Activated T-cell treated with anti-CD3 and anti-CD28 coated beads, Interleukin-2, amount 50 U/mL, for 24 hours (primary cell): ENCODE results near the gene CACNA1C.
"Not testable (repeated sequence)": the region's sequence is repeated elsewhere in the genome, so short reads cannot be mapped to it uniquely, and the experiment has no call there.

Experiments
- DNase-seq: peaks from one replicate; pipeline ENCODE4 v3.0.0-alpha.2; 2020
- H3K27ac Mint-ChIP-seq: 2 replicates; pipeline ENCODE4 v1.8.0; 2020; ENCODE audit warnings: mild to moderate bottlenecking, mixed read lengths
- H3K27me3 Mint-ChIP-seq: 2 replicates; pipeline ENCODE4 v1.8.0; 2020; ENCODE audit warnings: mixed read lengths
- H3K36me3 Mint-ChIP-seq: 2 replicates; pipeline ENCODE4 v1.8.0; 2020; ENCODE audit warnings: low read depth, mixed read lengths
- H3K4me1 Mint-ChIP-seq: 2 replicates; pipeline ENCODE4 v1.8.0; 2020; ENCODE audit warnings: low read depth, mixed read lengths
- H3K4me3 Mint-ChIP-seq: 2 replicates; pipeline ENCODE4 v1.8.0; 2020; ENCODE audit warnings: mild to moderate bottlenecking, moderate library complexity, mixed read lengths
- H3K9me3 Mint-ChIP-seq: 2 replicates; pipeline ENCODE4 v1.8.0; 2020; ENCODE audit warnings: mixed read lengths

The CACNA1C gene

GRCh38 chr12:2484141-2484776 lies 431.5 kb downstream of the CACNA1C start:
- DNase-seq = no peak
- no peaks in the 10 kb centered on the region for H3K4me1 Mint-ChIP-seq
- no peak overlapping the region for H3K4me3 Mint-ChIP-seq
- H3K27me3 Mint-ChIP-seq = peaks cover 7% of the 10 kb centered on the region
- H3K9me3 Mint-ChIP-seq = no peaks in the 10 kb centered on the region
- H3K36me3 Mint-ChIP-seq = no peaks in the 10 kb centered on the region
- no peak overlapping the region for H3K27ac Mint-ChIP-seq

GRCh38 chr12:2485681-2486080 lies 432.9 kb downstream of the CACNA1C start:
- no peaks in the 10 kb centered on the region for H3K9me3 Mint-ChIP-seq
- no peak overlapping the region for H3K27ac Mint-ChIP-seq
- H3K4me1 Mint-ChIP-seq = no peaks in the 10 kb centered on the region
- no peaks in the 10 kb centered on the region for H3K36me3 Mint-ChIP-seq
- no peak overlapping the region for H3K4me3 Mint-ChIP-seq
- peaks cover 7% of the 10 kb centered on the region for H3K27me3 Mint-ChIP-seq
- DNase-seq = no peak

GRCh38 chr12:2486796-2487195 lies 434.0 kb downstream of the CACNA1C start:
- H3K36me3 Mint-ChIP-seq = no peaks in the 10 kb centered on the region

GRCh38 chr12:2487278-2487677 lies 434.5 kb downstream of the CACNA1C start:
- no peak for DNase-seq
- no peak overlapping the region for H3K27ac Mint-ChIP-seq
- no peak overlapping the region for H3K4me3 Mint-ChIP-seq
- H3K9me3 Mint-ChIP-seq = no peaks in the 10 kb centered on the region
- peaks cover 7% of the 10 kb centered on the region for H3K27me3 Mint-ChIP-seq
- no peaks in the 10 kb centered on the region for H3K4me1 Mint-ChIP-seq
- no peaks in the 10 kb centered on the region for H3K36me3 Mint-ChIP-seq

More at GRCh38 chr12:2486796-2487195, 434.0 kb downstream of the CACNA1C start:
- H3K4me1 Mint-ChIP-seq = no peaks in the 10 kb centered on the region
- H3K9me3 Mint-ChIP-seq = no peaks in the 10 kb centered on the region
- no peak overlapping the region for H3K4me3 Mint-ChIP-seq
- H3K27me3 Mint-ChIP-seq = peaks cover 7% of the 10 kb centered on the region
- DNase-seq = no peak
- H3K27ac Mint-ChIP-seq = no peak overlapping the region

- Mint-ChIP-seq H3K4me1 (no peaks in the 10 kb centered on the region), H3K27me3 (peaks cover 12% of the 10 kb centered on the region), H3K9me3 (no peaks in the 10 kb centered on the region), H3K27ac (no peak overlapping the region), H3K4me3 (no peak overlapping the region), H3K36me3 (no peaks in the 10 kb centered on the region)
- no peak for DNase-seq
These were observed 435.3 kb downstream of the CACNA1C start for GRCh38 chr12:2488131-2488530.

GRCh38 chr12:2488596-2488995 lies 435.8 kb downstream of the CACNA1C start:
- Mint-ChIP-seq H3K9me3 (no peaks in the 10 kb centered on the region), H3K27me3 (peaks cover 16% of the 10 kb centered on the region), H3K36me3 (no peaks in the 10 kb centered on the region), H3K4me1 (no peaks in the 10 kb centered on the region), H3K4me3 (no peak overlapping the region), H3K27ac (no peak overlapping the region)
- DNase-seq = no peak

GRCh38 chr12:2489275-2489674 lies 436.5 kb downstream of the CACNA1C start:
- no peaks in the 10 kb centered on the region for H3K9me3 Mint-ChIP-seq

GRCh38 chr12:2490831-2491230 lies 438.0 kb downstream of the CACNA1C start:
- no peaks in the 10 kb centered on the region for H3K9me3 Mint-ChIP-seq
- H3K27me3 Mint-ChIP-seq = peaks cover 34% of the 10 kb centered on the region
- no peaks in the 10 kb centered on the region for H3K36me3 Mint-ChIP-seq
- no peaks in the 10 kb centered on the region for H3K4me1 Mint-ChIP-seq
- DNase-seq = no peak
- no peak overlapping the region for H3K27ac Mint-ChIP-seq
- no peak overlapping the region for H3K4me3 Mint-ChIP-seq

More at GRCh38 chr12:2489275-2489674, 436.5 kb downstream of the CACNA1C start:
- Mint-ChIP-seq H3K4me1 (no peaks in the 10 kb centered on the region), H3K4me3 (no peak overlapping the region), H3K27me3 (peaks cover 20% of the 10 kb centered on the region), H3K27ac (no peak overlapping the region), H3K36me3 (no peaks in the 10 kb centered on the region)
- DNase-seq = no peak

GRCh38 chr12:2491349-2491748 lies 438.6 kb downstream of the CACNA1C start:
- H3K4me3 Mint-ChIP-seq, H3K9me3 Mint-ChIP-seq, H3K36me3 Mint-ChIP-seq, H3K4me1 Mint-ChIP-seq, DNase-seq, H3K27ac Mint-ChIP-seq: not testable (repeated sequence)
- peaks cover 34% of the 10 kb centered on the region for H3K27me3 Mint-ChIP-seq

- Mint-ChIP-seq H3K9me3 (no peaks in the 10 kb centered on the region), H3K36me3 (no peaks in the 10 kb centered on the region), H3K27ac (no peak overlapping the region), H3K4me1 (no peaks in the 10 kb centered on the region), H3K4me3 (no peak overlapping the region), H3K27me3 (peaks cover 32% of the 10 kb centered on the region)
- no peak for DNase-seq
These were observed 439.4 kb downstream of the CACNA1C start for GRCh38 chr12:2492236-2492635.

- Mint-ChIP-seq H3K27ac (no peak overlapping the region), H3K36me3 (no peaks in the 10 kb centered on the region), H3K27me3 (peaks cover 30% of the 10 kb centered on the region), H3K4me3 (no peak overlapping the region), H3K4me1 (no peaks in the 10 kb centered on the region), H3K9me3 (no peaks in the 10 kb centered on the region)
- DNase-seq = no peak
These were observed 440.3 kb downstream of the CACNA1C start for GRCh38 chr12:2493086-2493485.

GRCh38 chr12:2494486-2495192 lies 441.9 kb downstream of the CACNA1C start:
- Mint-ChIP-seq H3K9me3 (no peaks in the 10 kb centered on the region), H3K4me3 (no peak overlapping the region), H3K36me3 (no peaks in the 10 kb centered on the region), H3K27me3 (peaks cover 31% of the 10 kb centered on the region), H3K27ac (no peak overlapping the region), H3K4me1 (no peaks in the 10 kb centered on the region)
- no peak for DNase-seq

GRCh38 chr12:2495417-2496112 lies 442.8 kb downstream of the CACNA1C start:
- DNase-seq = no peak
- Mint-ChIP-seq H3K4me3 (no peak overlapping the region), H3K27me3 (peaks cover 40% of the 10 kb centered on the region), H3K9me3 (no peaks in the 10 kb centered on the region), H3K4me1 (no peaks in the 10 kb centered on the region), H3K36me3 (no peaks in the 10 kb centered on the region), H3K27ac (no peak overlapping the region)

- H3K36me3 Mint-ChIP-seq = no peaks in the 10 kb centered on the region
- no peaks in the 10 kb centered on the region for H3K4me1 Mint-ChIP-seq
- peaks cover 56% of the 10 kb centered on the region for H3K27me3 Mint-ChIP-seq
- no peak overlapping the region for H3K27ac Mint-ChIP-seq
- H3K4me3 Mint-ChIP-seq = no peak overlapping the region
- no peak for DNase-seq
- H3K9me3 Mint-ChIP-seq = no peaks in the 10 kb centered on the region
These were observed 446.2 kb downstream of the CACNA1C start for GRCh38 chr12:2498964-2499500.
